Limb (tissue), 2 donors: ENCODE data around the gene GIMAP6.
"Not testable (repeated sequence)": the region's sequence is repeated elsewhere in the genome, so short reads cannot be mapped to it uniquely, and the experiment has no call there.

ENCODE experiments used
- DNase-seq, 2 donors: peaks; one replicate each; pipeline ENCODE4 v3.0.0-alpha.2; 2016; ENCODE audit errors: extremely low spot score in 2 of 2

Gene GIMAP6

DNA sequence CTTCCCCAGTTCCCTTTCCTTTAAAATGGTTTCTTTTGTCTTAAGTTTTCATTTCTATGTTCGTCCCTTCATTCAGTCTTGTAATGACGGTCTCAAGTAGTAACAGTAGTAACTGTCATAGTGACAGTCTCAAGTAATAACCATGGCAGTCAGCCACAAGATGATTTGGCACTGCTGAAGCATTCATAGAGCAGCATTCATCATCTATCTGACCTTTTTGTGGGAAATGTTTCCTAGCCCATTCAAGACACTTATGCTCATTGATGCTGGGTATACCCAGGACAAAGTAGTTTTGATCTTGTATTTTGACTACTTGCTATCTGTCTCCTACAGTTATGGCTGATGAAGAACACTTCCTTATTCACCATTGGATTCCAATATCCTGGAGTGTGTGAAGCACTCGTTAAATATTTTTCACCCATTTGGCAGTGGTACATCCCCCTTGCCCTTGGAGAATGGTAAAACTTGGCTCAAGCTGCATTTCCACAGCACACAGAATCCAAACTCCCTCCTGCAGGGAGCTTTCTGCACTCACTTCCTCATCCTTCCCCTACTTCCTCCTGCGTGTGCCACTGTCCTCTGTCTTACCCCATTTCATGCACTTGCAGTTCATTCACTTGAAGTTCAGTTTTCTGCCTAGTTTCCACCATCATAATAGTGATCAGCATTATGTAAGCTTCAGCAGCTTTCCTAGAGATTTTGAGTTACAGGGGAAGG is 46.0 kb downstream of the GIMAP6 start:
- DNase-seq, result no peak

DNA sequence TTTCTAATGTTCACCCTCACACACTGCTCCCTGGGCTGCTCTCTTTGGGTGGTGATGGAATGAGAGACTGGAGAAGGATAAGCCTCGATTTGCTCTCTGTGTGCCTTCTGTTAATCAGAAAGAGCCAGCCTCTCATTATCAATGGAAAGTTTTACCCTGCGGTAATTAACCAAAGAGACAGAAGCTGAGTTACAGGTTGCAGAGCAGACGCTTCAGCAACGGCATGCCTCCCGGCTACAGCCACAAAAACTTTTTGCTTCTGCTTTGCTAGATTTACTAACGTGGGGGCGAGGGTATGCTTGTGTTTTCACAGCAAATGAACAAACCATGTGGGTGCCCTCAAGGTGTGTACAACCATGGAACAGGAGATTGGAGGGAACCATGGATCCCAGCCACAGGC is 47.0 kb downstream of the GIMAP6 start:
- no peak for DNase-seq

DNA sequence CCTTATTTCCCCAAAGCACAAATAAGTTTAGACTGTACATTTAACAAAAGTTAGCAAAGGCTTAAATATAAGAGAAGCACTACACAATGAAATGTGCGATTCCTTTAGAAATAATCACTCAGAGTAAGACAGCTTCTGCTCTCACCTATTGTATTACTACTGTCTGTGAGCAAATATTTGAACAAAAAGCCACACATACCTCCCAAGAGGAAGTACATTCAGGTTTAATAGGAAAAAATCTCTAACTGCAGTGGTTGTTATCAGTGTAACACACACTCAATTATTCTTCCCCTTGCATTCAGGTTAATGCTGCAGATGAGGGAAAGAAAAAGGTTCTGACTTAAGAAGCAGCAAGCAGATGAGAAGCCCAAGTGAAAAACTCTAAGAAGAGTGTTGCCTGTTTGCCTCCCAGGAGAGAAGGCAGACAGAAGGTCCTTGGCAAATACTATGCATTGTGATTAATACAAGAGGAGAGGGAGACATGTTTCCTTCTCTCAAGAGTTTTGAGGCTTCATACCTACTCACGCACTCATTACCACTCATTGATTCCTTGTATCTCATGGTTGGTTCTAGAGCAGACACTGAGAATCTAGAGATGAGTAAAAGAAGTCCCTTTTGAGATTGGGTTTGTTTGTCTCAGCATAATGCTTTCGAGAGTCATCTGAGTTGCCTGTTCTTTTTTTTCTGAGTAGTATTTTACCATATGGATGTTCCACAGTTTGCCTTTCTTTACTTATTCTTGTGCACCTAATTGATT is 51.4 kb downstream of the GIMAP6 start:
- no peak for DNase-seq

DNA sequence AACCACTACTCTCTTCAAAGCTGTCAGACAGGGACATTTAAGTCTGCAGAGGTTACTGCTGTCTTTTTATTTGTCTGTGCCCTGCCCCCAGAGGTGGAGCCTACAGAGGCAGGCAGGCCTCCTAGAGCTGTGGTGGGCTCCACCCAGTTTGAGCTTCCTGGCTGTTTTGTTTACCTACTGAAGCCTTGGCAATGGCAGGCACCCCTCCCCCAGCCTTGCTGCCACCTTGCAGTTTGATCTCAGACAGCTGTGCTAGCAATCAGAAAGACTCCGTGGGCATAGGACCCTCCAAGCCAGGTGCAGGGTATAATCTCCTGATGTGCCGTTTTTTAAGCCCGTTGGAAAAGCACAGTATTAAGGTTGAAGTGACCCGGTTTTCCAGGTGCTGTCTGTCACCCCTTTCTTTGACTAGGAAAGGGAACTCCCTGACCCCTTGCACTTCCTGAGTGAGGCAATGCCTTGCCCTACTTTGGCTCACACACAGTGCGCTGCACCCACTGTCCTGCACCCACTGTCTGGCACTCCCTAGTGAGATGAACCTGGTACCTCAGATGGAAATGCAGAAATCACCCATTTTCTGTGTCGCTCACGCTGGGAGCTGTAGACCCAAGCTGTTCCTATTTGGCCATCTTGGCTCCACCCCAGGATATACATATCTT is 52.1 kb downstream of the GIMAP6 start:
- not testable (repeated sequence) for DNase-seq
